Measurements from ENCODE around the gene C3orf33.

GRCh38 chr3:155835341-155836071 is 29.4 kb upstream of the C3orf33 start:
- TF ChIP-seq POLR2A (IDR thresholded peaks at IDR 0.05) = no peak
- TF ChIP-seq, protein P1, sequence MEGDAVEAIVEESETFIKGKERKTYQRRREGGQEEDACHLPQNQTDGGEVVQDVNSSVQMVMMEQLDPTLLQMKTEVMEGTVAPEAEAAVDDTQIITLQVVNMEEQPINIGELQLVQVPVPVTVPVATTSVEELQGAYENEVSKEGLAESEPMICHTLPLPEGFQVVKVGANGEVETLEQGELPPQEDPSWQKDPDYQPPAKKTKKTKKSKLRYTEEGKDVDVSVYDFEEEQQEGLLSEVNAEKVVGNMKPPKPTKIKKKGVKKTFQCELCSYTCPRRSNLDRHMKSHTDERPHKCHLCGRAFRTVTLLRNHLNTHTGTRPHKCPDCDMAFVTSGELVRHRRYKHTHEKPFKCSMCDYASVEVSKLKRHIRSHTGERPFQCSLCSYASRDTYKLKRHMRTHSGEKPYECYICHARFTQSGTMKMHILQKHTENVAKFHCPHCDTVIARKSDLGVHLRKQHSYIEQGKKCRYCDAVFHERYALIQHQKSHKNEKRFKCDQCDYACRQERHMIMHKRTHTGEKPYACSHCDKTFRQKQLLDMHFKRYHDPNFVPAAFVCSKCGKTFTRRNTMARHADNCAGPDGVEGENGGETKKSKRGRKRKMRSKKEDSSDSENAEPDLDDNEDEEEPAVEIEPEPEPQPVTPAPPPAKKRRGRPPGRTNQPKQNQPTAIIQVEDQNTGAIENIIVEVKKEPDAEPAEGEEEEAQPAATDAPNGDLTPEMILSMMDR (IDR thresholded peaks at IDR 0.05 in 8 of 11, conservative IDR thresholded peaks at IDR 0.05 in 3 of 11) = no peak
- no peak for TF ChIP-seq POLR2AphosphoS5 (IDR thresholded peaks at IDR 0.05)

All from spleen (tissue), 7 donors.